HG03575 (cell line): ENCODE results near the gene REV3L.

Experiments
- ATAC-seq: cut with Tn5 transposase; IDR thresholded peaks from one replicate; pipeline ENCODE4 v1.9.1; 2021; ENCODE audit not compliant: unreplicated experiment, insufficient number of reproducible peaks, low FRiP score; ENCODE audit errors: extremely low read depth

REV3L gene

GRCh38 chr6:111439171-111439570, 43.8 kb downstream of the REV3L start:
- no peak for ATAC-seq

GRCh38 chr6:111437573-111437972, 45.4 kb downstream of the REV3L start:
- no peak for ATAC-seq

- no peak for ATAC-seq
Observed at GRCh38 chr6:111432511-111432910, 50.5 kb downstream of the REV3L start.

- ATAC-seq = no peak
Observed at GRCh38 chr6:111430605-111431376, 52.2 kb downstream of the REV3L start.

GRCh38 chr6:111429571-111429970, 53.4 kb downstream of the REV3L start:
- no peak for ATAC-seq

- ATAC-seq = no peak
Observed at GRCh38 chr6:111428811-111429210, 54.2 kb downstream of the REV3L start.

GRCh38 chr6:111427341-111428116, 55.5 kb downstream of the REV3L start:
- ATAC-seq = no peak

GRCh38 chr6:111423960-111424846, 58.8 kb downstream of the REV3L start:
- no peak for ATAC-seq

- ATAC-seq = no peak
Observed at GRCh38 chr6:111423055-111423633, 59.9 kb downstream of the REV3L start.

- ATAC-seq = no peak
Observed at GRCh38 chr6:111418971-111419693, 63.9 kb downstream of the REV3L start.

- ATAC-seq = no peak
Observed at GRCh38 chr6:111417946-111418345, 65.1 kb downstream of the REV3L start.

- no peak for ATAC-seq
Observed at GRCh38 chr6:111417181-111417585, 65.8 kb downstream of the REV3L start.

GRCh38 chr6:111416529-111416928, 66.5 kb downstream of the REV3L start:
- no peak for ATAC-seq

GRCh38 chr6:111414373-111414772, 68.6 kb downstream of the REV3L start:
- ATAC-seq = no peak

GRCh38 chr6:111411978-111412566, 70.9 kb downstream of the REV3L start:
- no peak for ATAC-seq

- no peak for ATAC-seq
Observed at GRCh38 chr6:111411046-111411445, 72.0 kb downstream of the REV3L start.

- ATAC-seq = no peak
Observed at GRCh38 chr6:111410371-111410770, 72.6 kb downstream of the REV3L start.

GRCh38 chr6:111409430-111409829, 73.6 kb downstream of the REV3L start:
- ATAC-seq = no peak
